B cell (primary cell): ENCODE measurements around the gene ZNF469. TPM values are rescaled to one million over a fixed set of nuclear protein-coding genes. Genes with fewer than 3 reads are reported as not detected.

ENCODE experiments used
- ATAC-seq: fragments of 200-7000 bp; cut with Tn5 transposase; one replicate; pipeline ENCODE4 v1.10.0; 2021; ENCODE audit warnings: low read depth, mild to moderate bottlenecking, moderate number of reproducible peaks, moderate library complexity
- CTCF ChIA-PET: fragments of 350-600 bp; sonication (Branson Sonifier 250); formaldehyde crosslinking; loops from one replicate; lab custom pipeline; 2021; ENCODE audit warnings: antibody characterized with exemption, inconsistent platforms; lab: Charles Lee
- POLR2A ChIA-PET: fragments of 350-600 bp; sonication (Branson Sonifier 250); formaldehyde crosslinking; loops from one replicate; lab custom pipeline; 2021; ENCODE audit warnings: antibody characterized with exemption; lab: Charles Lee
- DNase-seq: peaks from one replicate; pipeline ENCODE4 v3.0.0; 2013
- H2AFZ ChIP-seq: 2 replicates; pipeline ENCODE4 v1.6.1; 2012; ENCODE audit warnings: mild to moderate bottlenecking, low read depth, low read length; ENCODE audit not compliant: insufficient read depth, poor library complexity, severe bottlenecking
- H3K27ac ChIP-seq, 2 donors: 1 replicate in 1 of 2; 2 replicates in 1 of 2; pipeline ENCODE4 v1.5.1; 2012 to 2013; ENCODE audit warnings: low read length in 2 of 2, mild to moderate bottlenecking in 2 of 2, moderate library complexity in 1 of 2
- H3K27me3 ChIP-seq, 4 experiments: fragments of 200-600 bp in 1 of 4; sonication (generic) in 1 of 4; replicated peaks in 1 of 4; 1 replicate in 2 of 4; 2 replicates in 2 of 4; pipeline versions ENCODE4 v1.6.1 to v1.7.0; 2013 to 2016; ENCODE audit warnings: low read length in 3 of 4, mild to moderate bottlenecking in 2 of 4, mixed read lengths in 1 of 4, moderate library complexity in 1 of 4; ENCODE audit not compliant: insufficient read depth in 4 of 4, control insufficient read depth in 3 of 4; ENCODE audit errors: control extremely low read depth in 1 of 4
- H3K36me3 ChIP-seq, 2 experiments: replicated peaks in 1 of 2; 1 replicate in 1 of 2; 2 replicates in 1 of 2; pipeline versions ENCODE4 v1.6.1 to v1.7.1; 2013; ENCODE audit warnings: low read length in 1 of 2; ENCODE audit not compliant: insufficient read depth in 2 of 2, control insufficient read depth in 1 of 2; ENCODE audit errors: control extremely low read depth in 1 of 2, extremely low read depth in 1 of 2
- H3K4me1 ChIP-seq, 2 donors: fragments of 200-600 bp in 1 of 2; sonication (generic) in 1 of 2; 1 replicate in 1 of 2; 2 replicates in 1 of 2; pipeline versions ENCODE4 v1.5.1 to v1.6.1; 2013 to 2017; ENCODE audit warnings: low read length in 2 of 2; ENCODE audit not compliant: control insufficient read depth in 2 of 2, insufficient read depth in 2 of 2
- H3K4me2 ChIP-seq: replicated peaks from 2 replicates; pipeline ENCODE3; 2012; ENCODE audit warnings: mild to moderate bottlenecking, low read depth, low read length; ENCODE audit not compliant: poor library complexity, severe bottlenecking
- H3K4me3 ChIP-seq, 5 experiments: fragments of 200-600 bp in 1 of 5; sonication (generic) in 1 of 5; 1 replicate in 3 of 5; 2 replicates in 2 of 5; pipeline versions ENCODE4 v1.5.1 to v1.7.0; 2011 to 2016; ENCODE audit warnings: low read length in 4 of 5, mild to moderate bottlenecking in 4 of 5, low read depth in 2 of 5, control low read depth in 1 of 5, moderate library complexity in 1 of 5; ENCODE audit not compliant: insufficient read depth in 1 of 5; ENCODE audit errors: control extremely low read depth in 1 of 5, extremely low read depth in 1 of 5
- H3K79me2 ChIP-seq: fragments of 200-600 bp; sonication (generic); one replicate; pipeline ENCODE4 v1.6.0; 2016; ENCODE audit warnings: low read length; ENCODE audit not compliant: control insufficient read depth, insufficient read depth
- H3K9ac ChIP-seq: fragments of 200-600 bp; sonication (generic); 2 replicates; pipeline ENCODE4 v1.6.1; 2017; ENCODE audit warnings: mild to moderate bottlenecking, low read length, moderate library complexity
- H3K9me3 ChIP-seq, 3 donors: one replicate each; pipeline versions ENCODE4 v1.6.1 to v1.7.1; 2013; ENCODE audit warnings: low read length in 2 of 3; ENCODE audit not compliant: control insufficient read depth in 2 of 3, insufficient read depth in 1 of 3; ENCODE audit errors: control extremely low read depth in 1 of 3
- H4K20me1 ChIP-seq: 2 replicates; pipeline ENCODE4 v1.6.0; 2012; ENCODE audit warnings: mild to moderate bottlenecking, low read length; ENCODE audit not compliant: insufficient read depth, control insufficient read depth, poor library complexity, severe bottlenecking
- H3K27ac Mint-ChIP-seq: one replicate; pipeline ENCODE4 v1.8.0; 2021; ENCODE audit warnings: mixed read lengths
- H3K27me3 Mint-ChIP-seq: one replicate; pipeline ENCODE4 v1.8.0; 2021; ENCODE audit warnings: mixed read lengths
- H3K4me1 Mint-ChIP-seq: one replicate; pipeline ENCODE4 v1.8.0; 2021; ENCODE audit warnings: mixed read lengths
- H3K4me3 Mint-ChIP-seq: one replicate; pipeline ENCODE4 v1.8.0; 2021; ENCODE audit warnings: mixed read lengths
- H3K9me3 Mint-ChIP-seq: one replicate; pipeline ENCODE4 v1.8.0; 2022; ENCODE audit warnings: mixed read lengths; ENCODE audit not compliant: insufficient read depth
- EZH2 ChIP-seq: IDR thresholded peaks from 2 replicates; pipeline ENCODE4 v1.6.1; 2012; ENCODE audit warnings: borderline replicate concordance, low read depth, mild to moderate bottlenecking, moderate library complexity, low read length; ENCODE audit not compliant: insufficient read depth, poor library complexity, severe bottlenecking
- WGBS: methylation state at CpG from one replicate; pipeline ENCODE4 v1.1.5; 2013; ENCODE audit warnings: missing lambda C conversion rate; ENCODE audit not compliant: insufficient coverage; 5-methylcytosine and 5-hydroxymethylcytosine counted together
- intact Hi-C: fragments of 100-400 bp; cut with micrococcal nuclease; formaldehyde crosslinking; loops from one replicate; pipeline ENCODE4 v1.10.0; 2022
- polyA plus RNA-seq: library from polyadenylated mRNA; depleted of rRNA; stranded (reverse); fragments of >200 nt; gene quantifications from 2 replicates; pipeline ENCODE4 v1.2.3, GENCODE V29; 2012
- total RNA-seq, 2 donors: library from RNA; stranded (reverse); fragments of 120-200 nt in 1 of 2; gene quantifications; 1 replicate in 1 of 2; 2 replicates in 1 of 2; pipeline versions ENCODE4 v1.2.3 to v1.2.4, GENCODE V29; 2013 to 2022
- TF ChIP-seq, protein P1 (sequence below): fragments of 200-600 bp; IDR thresholded peaks from one replicate; pipeline ENCODE4 v1.8.0; 2022; ENCODE audit warnings: antibody characterized with exemption, mild to moderate bottlenecking

Gene ZNF469
- total and polyA plus RNA-seq, 2 donors (not counting 1 experiment from before 2014, with no cell fraction given) = 0.25 to 5.9 TPM

GRCh38 chr16:88375996-88376834 lies 6.5 kb upstream of the ZNF469 start:
- intact Hi-C loops = no loop called here
- no peak overlapping the region for H3K4me2 ChIP-seq
- no peaks in the 10 kb centered on the region for H3K36me3 ChIP-seq
- DNase-seq (no peak), ATAC-seq (no peak)
- H2AFZ ChIP-seq = no peak overlapping the region
- ChIA-PET POLR2A (no interaction called here), CTCF (no interaction called here)
- H3K27me3 ChIP-seq = peaks cover 0 to 10% (median 1%) of the 10 kb centered on the region in 4 experiments
- H3K27me3 Mint-ChIP-seq = peaks cover 10% of the 10 kb centered on the region
- WGBS = 93% methylated on average over 42 of the region's 50 CpGs
- TF ChIP-seq, protein P1, sequence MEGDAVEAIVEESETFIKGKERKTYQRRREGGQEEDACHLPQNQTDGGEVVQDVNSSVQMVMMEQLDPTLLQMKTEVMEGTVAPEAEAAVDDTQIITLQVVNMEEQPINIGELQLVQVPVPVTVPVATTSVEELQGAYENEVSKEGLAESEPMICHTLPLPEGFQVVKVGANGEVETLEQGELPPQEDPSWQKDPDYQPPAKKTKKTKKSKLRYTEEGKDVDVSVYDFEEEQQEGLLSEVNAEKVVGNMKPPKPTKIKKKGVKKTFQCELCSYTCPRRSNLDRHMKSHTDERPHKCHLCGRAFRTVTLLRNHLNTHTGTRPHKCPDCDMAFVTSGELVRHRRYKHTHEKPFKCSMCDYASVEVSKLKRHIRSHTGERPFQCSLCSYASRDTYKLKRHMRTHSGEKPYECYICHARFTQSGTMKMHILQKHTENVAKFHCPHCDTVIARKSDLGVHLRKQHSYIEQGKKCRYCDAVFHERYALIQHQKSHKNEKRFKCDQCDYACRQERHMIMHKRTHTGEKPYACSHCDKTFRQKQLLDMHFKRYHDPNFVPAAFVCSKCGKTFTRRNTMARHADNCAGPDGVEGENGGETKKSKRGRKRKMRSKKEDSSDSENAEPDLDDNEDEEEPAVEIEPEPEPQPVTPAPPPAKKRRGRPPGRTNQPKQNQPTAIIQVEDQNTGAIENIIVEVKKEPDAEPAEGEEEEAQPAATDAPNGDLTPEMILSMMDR = no peak
- no peak overlapping the region for H3K4me3 Mint-ChIP-seq
- H3K27ac Mint-ChIP-seq = no peak overlapping the region
- no peaks in the 10 kb centered on the region for H3K9me3 Mint-ChIP-seq
- no peaks in the 10 kb centered on the region for H3K4me1 Mint-ChIP-seq
- no peak overlapping the region for H3K27ac ChIP-seq
- no peaks in the 10 kb centered on the region for H3K79me2 ChIP-seq
- no peaks in the 10 kb centered on the region for H3K4me1 ChIP-seq
- peaks cover 0 to 15% (median 0%) of the 10 kb centered on the region in 3 donors for H3K9me3 ChIP-seq
- no peak overlapping the region for H3K9ac ChIP-seq
- no peak overlapping the region for H3K4me3 ChIP-seq
- H4K20me1 ChIP-seq = no peaks in the 10 kb centered on the region

- ATAC-seq = no peak
- peaks cover 11% of the 10 kb centered on the region for H3K27me3 Mint-ChIP-seq
Measured at GRCh38 chr16:88376835-88377726, 5.7 kb upstream of the ZNF469 start.

More at GRCh38 chr16:88376835-88377726, 5.7 kb upstream of the ZNF469 start:
- Histone ChIP-seq H3K27me3 (peaks cover 0 to 17% (median 3%) of the 10 kb centered on the region in 4 experiments), H3K9ac (no peak overlapping the region), H4K20me1 (no peaks in the 10 kb centered on the region), H3K4me3 (no peak overlapping the region), H3K4me2 (no peak overlapping the region), H3K36me3 (no peaks in the 10 kb centered on the region), H3K4me1 (no peaks in the 10 kb centered on the region), H2AFZ (no peak overlapping the region), H3K9me3 (peaks cover 0 to 23% (median 0%) of the 10 kb centered on the region in 3 donors), H3K27ac (no peak overlapping the region), H3K79me2 (no peaks in the 10 kb centered on the region)
- no peak for DNase-seq
- ChIA-PET POLR2A (no interaction called here), CTCF (no interaction called here)
- intact Hi-C loops = no loop called here
- 88% methylated on average over 30 of the region's 30 CpGs for WGBS
- no peaks in the 10 kb centered on the region for H3K4me1 Mint-ChIP-seq
- TF ChIP-seq, protein P1 = no peak
- no peak for TF ChIP-seq EZH2
- H3K9me3 Mint-ChIP-seq = no peaks in the 10 kb centered on the region
- no peak overlapping the region for H3K4me3 Mint-ChIP-seq
- H3K27ac Mint-ChIP-seq = no peak overlapping the region
